ENCODE measurements around the gene GAS5.

Gene GAS5

GRCh38 chr1:173824315-173825081, 43.3 kb downstream of the GAS5 start, which contains the start of the genes CENPL and DARS2:
Gene CENPL (minus strand): TSS chr1:173824883. CDS start chr1:173811299, 13,584 bp downstream.
Gene DARS2 (plus strand): TSS chr1:173824673. CDS start chr1:173825230, 557 bp downstream.
- DNase-seq (ENCODE audit: low read depth), result peak; percentile 84

- DNase-seq (ENCODE audit: low read depth), result no peak
Measured at GRCh38 chr1:173823781-173824314, 43.9 kb downstream of the GAS5 start.

- DNase-seq (ENCODE audit: low read depth), result no peak
Measured at GRCh38 chr1:173821680-173822079, 46.1 kb downstream of the GAS5 start.

- no peak for DNase-seq (ENCODE audit: low read depth)
Measured at GRCh38 chr1:173818459-173818858, 49.3 kb downstream of the GAS5 start.

Data from stimulated activated CD4-positive, alpha-beta T cell treated with anti-CD3 and anti-CD28 coated beads, Interleukin-2, amount 100 ng/mL, for 4 hours (primary cell).